ENCODE measurements around the gene RAD18.
A peak's percentile ranks its signal among the peaks of the same experiment; 100 is the strongest.

RAD18 gene

DNA sequence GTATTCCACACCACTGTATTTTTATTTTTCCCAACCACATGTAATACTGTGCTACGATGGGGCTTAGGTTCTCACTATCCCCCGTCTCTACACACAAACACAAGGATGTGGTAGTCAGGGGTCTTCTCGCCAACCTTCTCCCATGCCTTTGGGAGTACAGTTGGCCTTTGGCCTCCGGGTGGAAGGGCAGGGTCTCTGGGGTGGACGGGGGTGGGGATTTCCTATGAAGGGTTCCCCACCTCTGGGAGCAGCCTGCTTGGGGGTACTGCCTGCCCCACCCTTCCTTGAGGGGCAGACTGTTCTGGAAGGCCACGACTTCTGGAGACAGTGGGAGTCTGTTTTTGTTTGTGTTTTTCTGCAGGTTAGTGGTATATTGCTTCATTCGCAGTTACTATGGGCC lies 21.3 kb upstream of the RAD18 start:
- DNase-seq: no peak

DNA sequence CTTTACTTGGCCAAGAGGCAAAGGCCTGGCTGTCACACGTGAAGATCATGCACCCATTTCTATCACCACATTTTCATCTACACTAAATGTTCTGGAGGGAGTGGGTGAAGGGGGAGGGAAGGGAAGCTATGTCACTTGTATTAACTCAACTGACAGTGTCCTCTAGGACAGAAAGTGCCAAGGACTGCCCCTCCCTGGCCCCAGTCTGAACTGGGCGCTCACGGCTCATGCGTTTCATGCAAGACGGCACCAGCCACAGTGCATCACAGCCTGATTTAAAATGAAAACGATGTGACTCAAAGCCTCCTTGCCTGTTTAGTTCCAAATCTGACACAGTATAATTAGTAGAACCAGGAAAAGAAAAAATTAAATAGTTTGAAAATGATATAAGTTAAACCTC lies 20.8 kb upstream of the RAD18 start:
- DNase-seq: no peak

DNA sequence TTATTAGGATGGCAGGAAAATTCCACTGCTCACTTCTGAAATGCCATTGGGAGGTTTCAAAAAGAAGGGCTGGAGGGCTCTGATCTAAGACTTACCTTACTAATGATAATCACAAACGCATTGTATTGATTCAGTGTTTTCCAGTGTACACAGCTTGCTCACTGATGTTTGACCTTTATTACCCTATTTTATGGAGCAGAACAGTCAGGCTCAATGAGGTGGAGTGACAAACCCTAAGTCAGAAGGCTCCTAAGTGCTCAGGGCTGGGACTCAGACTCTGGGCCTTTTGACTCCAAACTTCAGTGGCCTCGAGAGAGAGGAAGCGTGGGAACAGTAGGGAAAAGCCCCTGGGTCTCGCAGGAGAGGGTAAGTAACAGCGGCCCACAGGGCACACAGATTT lies 20.3 kb upstream of the RAD18 start:
- DNase-seq: no peak

DNA sequence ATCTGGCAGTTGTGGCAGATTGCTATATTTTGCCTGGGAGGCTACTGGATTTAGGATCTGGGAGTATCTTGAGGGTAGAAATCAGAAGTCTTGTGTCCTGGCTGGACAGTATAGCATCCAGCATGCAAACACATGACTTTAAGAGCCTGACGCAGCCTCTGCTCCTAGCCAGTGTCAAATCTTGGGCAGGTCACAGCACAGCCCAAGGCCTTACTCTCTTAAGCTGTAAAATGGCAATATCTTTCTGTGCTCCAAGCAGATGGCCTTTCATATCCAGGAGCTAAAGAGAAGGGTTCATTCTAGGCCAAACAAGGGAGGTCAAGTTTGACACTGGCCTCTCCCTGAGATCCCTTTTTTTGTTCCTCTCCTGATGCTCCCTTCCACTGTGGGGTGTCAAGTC lies 19.8 kb upstream of the RAD18 start:
- no peak for DNase-seq

DNA sequence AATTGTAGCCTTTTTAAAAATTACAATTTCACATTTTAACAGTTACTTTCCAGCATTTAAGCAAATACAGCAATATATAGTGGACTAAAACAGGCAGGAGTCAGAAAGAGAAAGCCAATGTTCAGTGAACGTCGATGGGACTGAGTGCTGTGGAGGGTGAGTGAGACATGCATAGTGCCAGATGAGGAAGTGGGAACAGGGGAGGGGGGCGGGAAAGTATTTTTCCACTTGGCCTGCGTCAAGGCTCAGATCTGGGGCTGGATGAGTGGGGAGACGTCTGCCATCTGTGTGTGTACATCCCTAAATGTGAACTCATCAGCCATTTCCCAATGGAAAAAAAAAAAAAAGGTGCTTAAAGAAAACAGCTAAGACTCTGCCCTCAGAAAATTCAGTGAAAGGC lies 19.2 kb upstream of the RAD18 start:
- no peak for DNase-seq

DNA sequence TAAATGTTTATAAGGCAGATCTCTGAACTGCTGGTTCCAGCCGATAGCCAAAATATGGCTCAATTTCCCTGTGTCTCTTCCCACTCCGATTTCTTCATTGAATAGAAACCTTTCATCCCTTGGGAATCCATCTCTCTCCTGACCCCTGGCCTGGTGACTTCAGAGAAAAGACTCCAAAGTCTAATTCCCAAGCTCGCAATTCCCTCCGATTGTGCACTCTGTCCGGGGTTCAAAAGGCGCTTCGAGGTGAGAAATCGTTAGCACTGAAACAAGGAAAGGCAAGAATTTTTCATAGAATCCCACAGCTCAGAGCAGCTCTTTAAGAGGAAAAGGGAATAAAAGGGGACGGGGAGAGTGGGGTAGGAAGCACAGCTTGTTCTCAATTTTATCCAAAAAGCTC lies 18.4 kb upstream of the RAD18 start:
- no peak for DNase-seq

DNA sequence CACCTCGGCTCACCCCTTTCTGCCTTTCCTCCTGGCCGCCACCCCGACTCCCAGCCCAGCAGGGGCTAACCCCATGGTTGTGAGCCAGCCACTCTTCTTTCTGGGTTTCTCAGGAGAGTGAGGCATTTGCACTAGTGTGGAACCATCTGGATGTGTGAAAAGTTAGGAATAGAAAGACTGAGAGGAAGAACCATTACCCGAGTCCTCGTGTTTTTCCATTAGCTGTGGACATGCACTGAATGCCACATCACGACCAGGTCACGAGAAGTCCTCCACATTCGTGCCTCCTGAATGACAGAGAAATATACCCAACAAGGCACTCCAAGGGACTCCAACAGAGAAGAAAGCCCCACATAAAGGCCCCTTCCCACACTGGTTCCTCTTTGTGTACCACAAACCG lies 18.0 kb upstream of the RAD18 start:
- no peak for DNase-seq

DNA sequence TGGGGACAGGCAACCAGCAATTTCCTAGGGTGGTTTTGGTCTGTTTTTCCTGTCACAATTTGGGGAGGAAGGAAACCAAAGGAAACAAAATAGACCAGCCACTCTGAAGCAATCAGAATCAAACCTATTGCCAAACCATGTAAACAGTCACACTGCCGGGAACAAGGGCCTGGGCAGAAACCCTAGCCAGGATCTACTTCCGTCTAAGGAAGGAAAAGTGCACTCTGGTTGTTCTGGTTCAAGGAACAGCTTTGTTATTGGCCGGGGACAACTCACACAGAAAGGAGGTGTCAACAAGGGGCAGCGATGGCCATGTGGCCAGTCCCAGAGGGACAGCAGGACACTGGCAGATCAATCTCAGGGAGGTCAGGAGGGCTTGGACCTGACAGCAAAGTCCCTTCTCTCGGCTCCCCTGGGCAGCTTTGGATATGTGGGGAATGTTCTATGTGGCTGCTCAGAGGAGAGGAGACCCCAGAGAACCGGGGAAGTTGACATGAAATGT lies 17.5 kb upstream of the RAD18 start:
- no peak for DNase-seq

DNA sequence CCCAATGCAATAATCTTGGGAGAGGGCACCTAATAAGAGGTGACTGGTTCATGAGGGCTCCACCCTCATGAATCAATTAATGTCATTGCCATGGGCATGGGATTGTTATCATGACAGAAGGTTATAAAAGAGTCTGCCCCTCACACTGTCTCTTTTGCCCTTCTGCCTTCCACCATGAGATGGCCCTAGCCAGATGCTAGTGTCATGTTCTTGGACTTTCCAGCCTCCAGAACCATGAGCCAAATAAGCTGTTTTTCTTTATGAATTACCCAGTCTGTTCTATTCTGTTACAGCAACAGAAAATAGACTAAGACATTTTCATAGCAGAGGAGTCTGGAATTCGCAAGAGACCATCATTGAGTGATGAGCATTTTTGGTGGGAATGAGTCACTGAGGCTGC lies 16.0 kb upstream of the RAD18 start:
- no peak for DNase-seq

DNA sequence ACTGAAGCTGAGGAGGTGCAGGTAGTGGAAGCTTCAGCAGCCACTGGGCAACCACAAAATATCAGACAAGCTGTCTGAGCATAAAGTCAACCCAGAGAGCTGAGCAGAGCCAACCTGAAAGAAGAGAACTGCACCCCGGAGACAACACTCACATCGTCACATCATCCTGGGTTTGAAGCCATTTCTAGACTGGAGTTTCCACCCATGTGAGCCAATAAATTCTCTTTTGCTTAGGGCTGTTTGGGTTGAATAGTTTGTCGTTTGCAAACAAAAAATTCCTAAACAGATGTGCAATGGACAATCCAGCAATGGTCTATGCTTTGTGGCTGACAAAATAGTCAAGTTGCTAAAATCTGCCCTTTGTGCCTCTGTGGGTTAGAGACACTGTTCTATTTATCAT lies 15.3 kb upstream of the RAD18 start:
- no peak for DNase-seq

DNA sequence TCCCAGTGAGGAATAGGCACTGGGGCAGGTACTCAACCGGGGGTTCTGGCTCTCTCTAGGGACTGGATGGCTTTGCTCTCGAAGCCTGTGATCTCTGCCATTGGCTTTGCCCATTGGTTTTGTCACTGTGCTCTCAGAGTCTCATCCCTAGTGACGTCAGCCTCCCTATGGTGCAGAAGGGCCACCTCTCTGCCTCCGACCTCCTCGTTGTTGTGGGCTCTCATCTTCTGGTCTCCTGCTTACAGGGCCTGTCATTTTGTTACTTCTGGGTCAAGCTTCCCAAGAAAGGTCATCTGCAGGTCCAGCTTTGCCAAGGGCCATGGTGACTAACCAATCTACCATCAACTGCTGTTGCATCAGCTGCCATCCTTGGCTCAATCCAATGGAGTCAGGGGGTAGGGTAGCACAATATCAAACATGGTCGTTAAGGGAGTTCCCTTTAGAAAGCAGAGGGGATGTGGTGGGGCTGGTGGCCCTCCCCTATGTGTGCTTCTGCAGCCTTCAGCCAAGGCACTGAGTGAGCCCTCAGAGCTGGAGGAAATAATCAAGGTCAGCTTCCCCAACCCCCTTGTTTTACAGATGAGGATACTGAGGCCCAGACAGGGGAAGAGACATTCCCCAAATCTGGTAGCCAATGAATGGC lies 13.4 kb upstream of the RAD18 start:
- no peak for DNase-seq

DNA sequence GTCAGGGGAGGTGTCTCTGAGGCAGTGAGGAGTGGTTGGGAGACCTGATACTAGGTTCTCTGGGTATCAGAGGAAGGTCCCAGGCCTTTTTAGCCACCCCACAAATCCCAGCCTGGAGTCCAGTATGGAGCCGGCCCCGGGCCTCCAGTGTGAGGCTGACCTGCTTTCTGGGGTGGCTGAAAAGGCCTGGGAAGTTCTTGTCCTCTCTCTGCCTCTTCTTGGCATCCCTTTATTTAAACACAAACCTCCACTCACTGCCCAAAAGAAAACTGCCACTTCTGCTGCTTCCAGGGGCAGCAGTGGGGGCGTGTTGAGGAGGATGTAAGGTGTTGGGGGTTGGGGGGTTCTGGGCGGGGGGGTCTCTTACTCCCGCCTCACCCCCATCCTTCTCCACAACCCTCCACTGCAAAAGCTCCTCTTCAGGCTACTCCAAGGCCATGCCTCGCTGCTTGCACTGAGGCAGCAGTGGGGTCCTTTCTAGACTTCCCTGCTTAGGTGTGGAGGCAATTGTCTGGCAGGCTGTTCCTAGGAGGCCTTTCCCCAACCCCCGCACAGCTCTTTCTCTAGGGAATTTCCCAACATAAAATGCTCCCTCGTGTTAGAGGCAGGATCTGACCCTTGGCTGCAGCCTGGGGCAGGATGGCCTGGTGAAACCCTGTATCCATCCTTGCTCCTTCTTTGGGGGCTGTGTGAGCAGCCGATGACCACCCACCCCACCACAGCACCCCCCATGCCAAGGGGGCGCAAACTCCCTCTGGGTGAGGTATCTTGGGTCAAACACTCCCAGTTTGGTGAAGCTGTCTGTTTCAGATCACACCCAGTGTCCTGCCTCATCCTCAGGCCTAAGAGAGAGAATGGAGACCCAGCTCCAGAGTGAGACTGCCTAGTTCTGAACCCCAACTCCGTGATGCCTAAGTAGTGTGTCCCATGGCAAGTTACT lies 12.1 kb upstream of the RAD18 start:
- DNase-seq: no peak

DNA sequence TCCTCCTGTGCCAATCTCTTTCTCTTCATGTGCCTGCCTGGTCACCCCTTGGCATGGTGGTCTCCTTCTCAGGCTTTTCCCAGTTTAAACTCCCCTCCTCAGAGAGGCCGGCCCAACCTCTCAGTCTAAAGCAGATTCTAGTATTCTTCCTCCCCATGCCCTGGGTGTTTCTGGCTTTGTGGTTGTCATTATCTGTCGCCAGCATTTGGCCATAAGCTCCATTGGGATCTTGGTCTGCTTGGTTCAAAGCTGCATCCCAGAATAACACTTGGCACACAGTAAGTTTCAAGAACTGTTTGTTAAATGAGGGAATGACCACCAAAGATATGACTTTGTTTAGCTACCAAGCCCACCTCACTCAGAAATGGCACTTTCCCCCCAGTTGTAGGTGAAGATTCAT lies 11.2 kb upstream of the RAD18 start:
- no peak for DNase-seq

DNA sequence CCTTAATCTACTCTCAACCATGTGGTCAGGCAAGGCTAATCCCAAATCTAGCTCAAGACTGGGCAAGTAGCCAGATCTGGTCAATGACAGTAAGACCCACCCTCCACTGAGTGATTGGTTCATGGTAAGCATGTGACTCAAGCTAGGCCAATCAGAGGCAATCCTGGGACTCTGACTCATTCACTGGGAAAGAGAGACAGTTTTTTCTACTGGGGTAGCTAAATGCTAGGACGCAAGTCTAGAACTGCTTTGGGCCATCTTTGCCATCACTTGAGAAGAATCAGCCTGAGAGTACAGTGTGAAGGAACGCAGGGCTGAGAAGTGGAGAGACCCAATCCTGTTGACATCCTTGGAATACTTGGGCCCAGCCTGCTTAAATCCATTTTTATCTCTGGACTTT lies 9.4 kb upstream of the RAD18 start:
- no peak for DNase-seq

DNA sequence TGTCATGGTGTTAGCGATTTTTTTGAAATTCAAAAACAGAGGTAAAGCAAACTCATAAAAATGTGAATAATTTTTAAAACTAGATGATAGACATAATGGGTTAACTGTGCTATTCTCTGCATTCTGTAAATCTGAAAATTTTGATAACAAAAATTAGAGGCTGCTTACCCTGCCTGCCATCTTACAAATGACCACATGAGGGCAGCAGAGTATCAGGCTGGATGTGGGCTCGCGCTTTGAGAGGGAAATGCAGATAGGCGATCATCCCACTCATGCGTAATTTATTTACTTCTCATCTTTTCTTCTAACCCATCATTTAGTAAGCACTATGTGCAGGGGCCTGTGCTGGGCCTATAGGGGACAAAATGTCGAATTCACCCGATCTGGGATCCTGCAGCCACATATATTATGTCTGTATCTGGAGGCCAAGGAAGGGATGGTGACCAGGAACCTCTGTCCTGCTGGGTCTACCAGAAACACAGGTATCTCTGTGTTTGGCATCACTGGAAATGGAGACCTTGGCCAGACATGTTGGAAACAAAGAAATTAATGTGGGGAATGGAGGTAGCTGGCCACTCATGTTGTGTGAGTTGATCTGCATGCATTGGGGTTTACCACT lies 7.8 kb upstream of the RAD18 start:
- peak; percentile 81 for DNase-seq

DNA sequence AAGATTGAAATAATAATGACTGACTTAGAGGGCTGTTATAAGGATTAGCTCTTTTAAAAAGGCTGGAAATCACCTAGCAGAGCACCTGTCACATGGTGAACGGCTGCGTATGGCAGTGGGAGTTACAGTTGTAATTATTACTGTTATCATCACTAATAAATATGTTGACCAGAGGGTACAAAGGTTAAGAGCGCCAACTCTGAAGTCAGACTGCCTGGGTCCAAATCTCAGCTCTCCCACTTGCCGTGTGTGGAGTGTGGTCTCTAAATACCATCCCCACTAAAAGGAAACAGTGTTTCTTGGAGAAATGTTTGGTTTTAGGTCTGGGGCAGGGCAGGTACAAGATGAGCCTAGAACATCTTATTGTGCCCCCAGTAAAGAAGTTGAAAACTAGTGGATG lies 6.0 kb upstream of the RAD18 start:
- DNase-seq: no peak

DNA sequence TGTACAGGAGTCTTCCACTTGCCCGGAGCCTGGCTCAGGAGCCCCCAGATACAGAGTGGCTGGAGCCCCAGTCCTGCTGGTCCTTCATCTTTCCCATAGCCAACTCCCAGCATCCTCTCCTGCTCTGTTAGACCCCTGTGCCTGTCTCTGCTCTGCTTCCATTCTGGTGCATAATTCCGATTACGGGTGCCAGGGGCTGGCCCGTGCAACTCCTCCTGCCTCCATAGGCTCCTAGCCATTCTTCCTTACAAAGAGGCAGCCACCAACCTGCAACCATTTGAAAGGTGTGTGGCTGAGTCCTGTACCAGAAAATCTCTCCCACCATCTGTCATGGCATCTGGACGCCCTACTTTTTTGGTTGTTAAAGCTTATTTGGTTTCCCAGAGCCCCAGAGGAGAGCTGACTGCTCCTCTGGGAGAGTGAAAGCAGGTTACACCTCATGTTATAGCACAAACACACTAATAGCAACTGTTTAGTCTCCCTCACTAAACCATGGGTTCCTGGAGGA lies 5.2 kb upstream of the RAD18 start:
- DNase-seq: no peak

DNA sequence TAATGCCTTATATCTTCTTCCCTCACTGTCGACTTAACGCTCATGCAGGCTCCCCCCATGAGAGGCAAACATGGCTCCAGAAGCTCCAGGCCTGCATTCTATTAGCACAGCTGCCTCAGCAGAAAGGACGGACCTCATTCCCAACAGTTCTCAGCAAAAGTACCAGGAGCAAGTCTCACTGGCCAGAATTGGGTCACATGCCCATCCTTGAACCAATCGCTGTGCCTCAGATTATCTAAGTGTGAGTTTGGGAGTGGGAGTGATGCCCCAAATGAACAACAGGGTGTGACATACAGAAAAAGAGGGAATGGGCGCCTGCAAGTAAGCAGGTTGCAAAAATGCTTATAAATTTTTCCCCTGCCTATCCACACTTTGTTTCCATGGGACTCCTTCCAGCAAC lies 4.3 kb upstream of the RAD18 start:
- no peak for DNase-seq

DNA sequence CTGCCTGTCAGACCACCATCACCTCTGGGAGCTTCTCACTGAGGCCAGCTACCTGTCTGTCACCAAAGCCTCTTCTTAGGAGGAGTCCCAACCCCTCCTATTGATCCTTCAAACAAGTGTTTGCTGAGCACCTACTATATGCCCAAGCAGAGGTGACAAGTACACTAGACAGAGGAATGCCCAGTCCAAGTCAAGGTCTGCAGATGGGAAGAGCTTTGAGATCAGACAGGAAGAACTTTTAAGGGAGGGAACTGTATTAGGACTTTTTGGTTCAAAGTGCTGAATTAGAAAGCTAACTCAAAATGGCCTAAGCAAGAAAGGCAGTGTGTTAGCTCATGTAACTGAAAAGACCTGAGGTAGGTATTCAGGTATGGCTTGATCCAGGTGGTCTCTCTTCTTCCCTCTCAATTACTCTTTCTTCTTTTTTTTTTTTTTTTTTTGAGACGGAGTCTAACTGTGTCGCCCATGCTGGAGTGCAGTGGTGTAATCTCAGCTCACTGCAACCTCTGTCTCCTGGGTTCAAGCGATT lies 3.6 kb upstream of the RAD18 start:
- no peak for DNase-seq

DNA sequence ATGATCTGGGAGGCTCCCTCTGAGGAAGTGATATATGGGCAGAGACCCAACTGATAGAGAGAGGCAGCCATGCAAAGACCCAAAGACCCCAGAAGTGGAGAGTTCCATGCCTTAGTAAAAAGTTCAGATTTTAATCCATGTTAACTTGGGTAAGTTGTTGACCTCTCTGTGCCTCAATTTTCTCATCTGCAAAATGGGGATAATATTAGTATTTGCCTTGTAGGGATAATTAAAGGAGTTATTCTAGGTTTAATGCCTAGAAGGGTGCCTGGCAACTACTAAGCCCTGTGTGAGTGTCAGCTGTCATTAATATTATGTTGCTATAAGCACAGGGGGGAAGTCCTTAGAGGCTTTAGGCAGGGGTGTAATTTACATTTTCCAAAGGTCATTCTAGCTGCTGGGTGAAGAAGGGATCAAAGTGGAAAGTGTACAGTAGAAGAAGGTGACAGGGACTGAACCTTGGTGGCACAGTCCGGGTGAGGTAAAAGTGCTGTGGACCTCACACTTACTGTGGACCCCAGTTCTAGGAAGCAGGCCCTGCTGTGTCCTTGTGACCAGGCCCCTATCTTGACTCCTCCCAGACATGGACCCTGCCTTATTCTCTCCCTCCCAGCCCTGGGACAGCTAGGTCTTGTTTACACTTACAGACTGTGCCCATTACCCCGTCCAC lies 3.0 kb upstream of the RAD18 start:
- DNase-seq: no peak

DNA sequence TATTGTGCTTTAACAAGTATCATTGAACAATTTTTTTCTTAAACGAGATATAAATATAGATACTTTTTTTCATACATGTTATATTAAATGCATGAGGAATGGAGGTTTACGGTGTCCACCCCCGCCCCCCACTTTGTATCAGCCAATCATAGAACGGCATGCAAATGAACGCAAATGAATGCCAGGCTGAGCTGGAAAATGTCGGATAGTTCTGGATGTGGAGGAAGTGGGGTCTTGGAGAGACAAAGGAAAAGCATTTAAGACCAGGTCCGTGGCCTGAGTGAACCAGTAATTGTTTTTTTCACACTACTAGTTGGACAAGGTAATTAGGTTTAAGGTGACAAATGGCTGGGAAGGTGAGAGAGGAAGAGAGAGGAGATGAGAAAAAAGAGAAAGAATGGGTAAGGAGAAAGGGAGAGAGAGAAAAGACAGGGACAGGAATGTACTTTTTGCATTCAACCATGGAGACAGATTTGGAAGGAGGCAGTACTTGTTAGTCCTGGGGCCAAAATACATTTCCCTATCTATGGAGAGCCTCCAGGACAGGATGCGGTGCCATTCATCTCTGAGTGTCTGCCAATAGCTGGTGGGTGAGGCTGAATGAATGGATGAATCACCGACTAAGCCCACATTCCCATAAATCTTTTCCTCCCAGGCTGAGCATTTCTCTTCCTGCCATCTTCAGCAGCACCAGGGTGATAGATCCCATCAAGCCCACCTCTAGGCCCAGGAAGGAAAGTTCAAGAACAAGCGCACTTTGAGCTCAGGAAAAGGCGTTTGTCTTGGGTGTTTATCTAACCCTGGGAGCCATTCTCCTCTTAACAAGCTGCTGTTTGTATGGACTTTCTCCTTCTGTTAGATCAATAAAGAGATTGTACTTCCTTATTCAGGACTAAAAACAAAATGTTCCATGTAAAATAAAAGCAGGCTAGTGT lies 1.4 kb upstream of the RAD18 start:
- DNase-seq: no peak

Measured in right forelimb (tissue), 1 donor.